ENCODE results near the gene USP32.
"Not testable (repeated sequence)": the region's sequence is repeated elsewhere in the genome, so short reads cannot be mapped to it uniquely, and the experiment has no call there.

Gene USP32

GRCh38 chr17:60194141-60194540, 197.8 kb downstream of the USP32 start:
- H3K4me1 Mint-ChIP-seq (ENCODE audit: low read depth in 2 of 2); H3K9me3 Mint-ChIP-seq; H3K4me3 Mint-ChIP-seq; ATAC-seq (replicated peaks); H3K27me3 Mint-ChIP-seq; DNase-seq: not testable (repeated sequence)
- Mint-ChIP-seq H3K36me3 (ENCODE audit: insufficient read depth) (peaks cover 53% of the 10 kb centered on the region), H3K27ac (peak overlapping the region in 1 of 2 donors; percentile 4)

DNA sequence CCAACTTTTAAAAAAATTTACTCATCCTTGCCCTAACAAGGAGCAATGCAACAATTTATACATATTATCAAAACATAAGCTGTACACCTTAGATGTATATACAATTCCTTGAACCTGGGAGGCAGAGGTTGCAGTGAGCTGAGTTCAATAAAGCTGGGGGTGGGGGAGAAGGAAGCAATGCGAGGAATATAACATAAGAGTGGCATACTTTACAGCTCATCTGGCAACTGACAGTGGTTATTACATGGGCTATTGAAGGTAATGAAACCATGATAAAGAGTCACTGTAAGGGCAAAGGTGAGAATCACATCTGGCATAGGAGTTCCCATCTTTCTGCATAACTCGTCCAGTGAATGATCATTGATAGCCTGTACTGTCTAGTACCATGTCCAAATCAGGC, 198.5 kb downstream of the USP32 start:
- H3K9me3 Mint-ChIP-seq: no peaks in the 10 kb centered on the region
- peaks cover 47% of the 10 kb centered on the region for H3K36me3 Mint-ChIP-seq (ENCODE audit: insufficient read depth)
- no peak overlapping the region for H3K4me3 Mint-ChIP-seq
- ATAC-seq (replicated peaks): no peak
- peak overlapping the region in 1 of 2 donors; percentile 64 for H3K27ac Mint-ChIP-seq
- DNase-seq: no peak
- no peaks in the 10 kb centered on the region for H3K27me3 Mint-ChIP-seq
- H3K4me1 Mint-ChIP-seq (ENCODE audit: low read depth in 2 of 2): no peaks in the 10 kb centered on the region

GRCh38 chr17:60193032-60193431, 198.9 kb downstream of the USP32 start:
- H3K4me1 Mint-ChIP-seq (ENCODE audit: low read depth in 2 of 2); DNase-seq; H3K9me3 Mint-ChIP-seq; H3K27me3 Mint-ChIP-seq; H3K4me3 Mint-ChIP-seq; ATAC-seq (replicated peaks): not testable (repeated sequence)
- H3K36me3 Mint-ChIP-seq (ENCODE audit: insufficient read depth): peaks cover 46% of the 10 kb centered on the region
- peak overlapping the region in 1 of 2 donors; percentile 64 for H3K27ac Mint-ChIP-seq

- not testable (repeated sequence) for H3K27ac Mint-ChIP-seq; H3K4me1 Mint-ChIP-seq (ENCODE audit: low read depth in 2 of 2); ATAC-seq (replicated peaks); H3K27me3 Mint-ChIP-seq; H3K9me3 Mint-ChIP-seq; H3K4me3 Mint-ChIP-seq; DNase-seq
- H3K36me3 Mint-ChIP-seq (ENCODE audit: insufficient read depth): peaks cover 41% of the 10 kb centered on the region
Measured at GRCh38 chr17:60190032-60190431, 201.9 kb downstream of the USP32 start.

- Mint-ChIP-seq H3K4me1 (ENCODE audit: low read depth in 2 of 2) (no peaks in the 10 kb centered on the region), H3K27ac (no peak overlapping the region), H3K4me3 (no peak overlapping the region), H3K36me3 (ENCODE audit: insufficient read depth) (peaks cover 46% of the 10 kb centered on the region), H3K9me3 (no peaks in the 10 kb centered on the region), H3K27me3 (no peaks in the 10 kb centered on the region)
- no peak for ATAC-seq (replicated peaks)
- no peak for DNase-seq
Measured at GRCh38 chr17:60188759-60189158, 203.2 kb downstream of the USP32 start.

- peaks cover 57% of the 10 kb centered on the region for H3K36me3 Mint-ChIP-seq (ENCODE audit: insufficient read depth)
- not testable (repeated sequence) for ATAC-seq (replicated peaks); H3K27ac Mint-ChIP-seq; H3K27me3 Mint-ChIP-seq; DNase-seq; H3K4me1 Mint-ChIP-seq (ENCODE audit: low read depth in 2 of 2); H3K4me3 Mint-ChIP-seq; H3K9me3 Mint-ChIP-seq
Measured at GRCh38 chr17:60186846-60187745, 204.8 kb downstream of the USP32 start.

DNA sequence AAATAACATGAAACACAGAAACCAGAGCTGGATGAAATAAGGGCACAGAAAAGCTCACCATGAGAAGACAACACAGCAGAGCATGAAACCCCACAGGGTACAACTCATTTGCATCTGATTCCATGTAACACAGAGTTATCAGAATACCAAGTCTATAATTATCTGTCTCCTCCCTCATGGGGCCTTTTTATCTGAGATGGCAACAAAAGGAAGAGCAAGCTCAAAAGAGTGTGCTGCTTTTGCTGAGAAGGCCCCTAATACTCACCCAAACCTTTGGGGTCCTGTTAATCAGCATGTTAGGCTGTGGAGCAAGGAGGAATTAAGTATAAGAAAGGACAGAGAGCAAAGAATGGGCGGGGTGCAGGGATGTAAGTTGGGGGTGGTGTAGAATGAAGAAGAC, 205.6 kb downstream of the USP32 start:
- not testable (repeated sequence) for ATAC-seq (replicated peaks); H3K9me3 Mint-ChIP-seq; H3K4me1 Mint-ChIP-seq (ENCODE audit: low read depth in 2 of 2); DNase-seq; H3K27ac Mint-ChIP-seq; H3K4me3 Mint-ChIP-seq; H3K27me3 Mint-ChIP-seq
- peaks cover 54% of the 10 kb centered on the region for H3K36me3 Mint-ChIP-seq (ENCODE audit: insufficient read depth)

- H3K4me3 Mint-ChIP-seq; DNase-seq; H3K27me3 Mint-ChIP-seq; H3K27ac Mint-ChIP-seq; ATAC-seq (replicated peaks); H3K4me1 Mint-ChIP-seq (ENCODE audit: low read depth in 2 of 2); H3K9me3 Mint-ChIP-seq: not testable (repeated sequence)
- peaks cover 41% of the 10 kb centered on the region for H3K36me3 Mint-ChIP-seq (ENCODE audit: insufficient read depth)
Measured at GRCh38 chr17:60180380-60180779, 211.6 kb downstream of the USP32 start.

DNA sequence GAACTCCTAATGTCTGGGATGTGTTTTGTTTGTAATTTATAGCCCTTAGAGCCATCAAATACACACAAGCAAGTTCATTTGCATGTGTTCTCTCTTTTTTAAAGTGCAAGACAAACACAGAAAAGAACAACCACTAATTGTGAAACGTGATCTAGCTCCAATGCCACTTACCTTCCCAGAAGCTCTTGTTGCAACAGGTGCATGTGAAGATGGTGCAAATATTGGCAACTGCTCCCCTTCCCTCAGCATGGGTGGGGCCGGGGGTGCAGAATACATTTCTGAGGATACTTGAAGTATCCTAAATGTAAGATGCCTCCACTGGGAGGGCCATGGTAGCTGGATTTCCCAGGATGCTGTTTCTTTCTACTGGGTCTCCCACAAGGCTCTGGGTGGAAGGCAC, 213.8 kb downstream of the USP32 start:
- DNase-seq; H3K4me3 Mint-ChIP-seq; ATAC-seq (replicated peaks); H3K27ac Mint-ChIP-seq; H3K9me3 Mint-ChIP-seq; H3K27me3 Mint-ChIP-seq; H3K4me1 Mint-ChIP-seq (ENCODE audit: low read depth in 2 of 2): not testable (repeated sequence)
- peaks cover 25% of the 10 kb centered on the region for H3K36me3 Mint-ChIP-seq (ENCODE audit: insufficient read depth)

DNA sequence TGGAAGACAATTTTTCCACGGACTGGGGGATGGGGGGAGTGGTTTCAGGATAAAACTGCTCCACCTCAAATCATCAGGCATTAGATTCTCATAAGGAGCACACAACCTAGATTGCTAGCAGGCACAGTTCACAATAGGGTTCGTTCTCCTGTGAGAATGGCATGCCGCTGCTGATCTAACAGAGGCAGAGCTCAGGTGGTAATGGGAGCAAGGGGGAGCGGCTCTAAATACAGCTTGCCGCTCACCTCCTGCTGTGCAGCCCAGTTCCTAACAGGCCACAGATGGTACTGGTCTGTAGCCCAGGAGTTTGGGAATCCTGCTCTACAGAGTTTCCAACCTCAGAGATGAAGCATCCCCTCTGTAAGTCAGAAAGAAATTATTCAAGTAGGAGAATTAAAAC, 215.2 kb downstream of the USP32 start:
- H3K36me3 Mint-ChIP-seq (ENCODE audit: insufficient read depth): peaks cover 19% of the 10 kb centered on the region
- not testable (repeated sequence) for ATAC-seq (replicated peaks); H3K4me3 Mint-ChIP-seq; H3K27me3 Mint-ChIP-seq; H3K9me3 Mint-ChIP-seq; H3K27ac Mint-ChIP-seq; H3K4me1 Mint-ChIP-seq (ENCODE audit: low read depth in 2 of 2); DNase-seq

GRCh38 chr17:60174767-60175166, 217.2 kb downstream of the USP32 start:
- H3K4me3 Mint-ChIP-seq; H3K9me3 Mint-ChIP-seq; H3K4me1 Mint-ChIP-seq (ENCODE audit: low read depth in 2 of 2); DNase-seq; H3K27me3 Mint-ChIP-seq; ATAC-seq (replicated peaks); H3K27ac Mint-ChIP-seq: not testable (repeated sequence)
- H3K36me3 Mint-ChIP-seq (ENCODE audit: insufficient read depth): peaks cover 12% of the 10 kb centered on the region

DNA sequence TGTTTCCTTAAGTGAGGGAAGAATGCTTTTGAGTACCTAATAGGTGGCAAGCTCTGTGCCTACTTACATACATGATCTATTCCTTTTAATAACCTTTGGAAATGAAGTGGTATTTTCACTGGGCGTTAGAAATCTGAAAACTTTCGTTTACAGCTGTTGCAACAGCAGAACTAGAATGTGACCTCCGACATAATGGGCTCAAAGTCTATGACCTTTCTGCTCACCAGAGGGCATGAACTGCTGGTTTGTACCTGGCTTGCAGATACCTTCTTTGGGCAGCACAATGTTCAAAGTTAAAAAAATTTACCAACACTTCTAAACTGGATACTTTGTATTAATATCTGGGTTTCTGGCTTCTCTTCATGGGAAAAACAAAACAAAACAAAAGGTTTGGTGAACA, 217.9 kb downstream of the USP32 start:
- peaks cover 4% of the 10 kb centered on the region for H3K36me3 Mint-ChIP-seq (ENCODE audit: insufficient read depth)

DNA sequence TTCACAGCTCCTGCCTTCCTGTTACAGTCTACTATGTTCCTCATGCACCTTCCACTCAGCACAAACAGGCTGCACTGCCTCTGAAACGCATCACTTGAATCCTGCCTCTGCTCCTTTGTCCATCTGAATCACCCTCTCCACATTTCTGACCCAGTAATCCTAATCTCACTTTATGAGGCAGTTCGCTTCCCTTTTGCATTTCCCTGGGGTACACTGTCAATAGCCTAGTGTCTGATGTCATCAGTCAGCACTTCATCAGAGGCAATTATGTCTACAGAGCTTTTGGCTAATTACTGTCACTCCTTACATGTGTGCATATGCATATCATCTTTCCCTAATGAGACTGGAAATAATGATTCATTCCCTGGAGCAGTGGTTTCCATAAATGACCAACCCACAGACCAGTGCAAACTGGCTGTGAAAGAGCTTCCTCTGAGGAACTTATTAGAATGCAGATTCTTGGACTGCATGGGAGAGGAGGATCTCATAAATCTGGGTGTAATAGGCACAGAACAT, 218.6 kb downstream of the USP32 start:
- H3K9me3 Mint-ChIP-seq: no peaks in the 10 kb centered on the region
- H3K36me3 Mint-ChIP-seq (ENCODE audit: insufficient read depth): peaks cover 4% of the 10 kb centered on the region
- H3K27ac Mint-ChIP-seq: no peak overlapping the region
- ATAC-seq (replicated peaks) (no peak), DNase-seq (no peak)
- no peak overlapping the region for H3K4me3 Mint-ChIP-seq
- peaks cover 4 to 5% of the 10 kb centered on the region in 2 donors for H3K4me1 Mint-ChIP-seq (ENCODE audit: low read depth in 2 of 2)
- no peaks in the 10 kb centered on the region for H3K27me3 Mint-ChIP-seq

More for the DNA sequence above, 217.9 kb downstream of the USP32 start:
- Mint-ChIP-seq H3K4me3 (no peak overlapping the region), H3K4me1 (ENCODE audit: low read depth in 2 of 2) (peaks cover 4 to 5% of the 10 kb centered on the region in 2 donors), H3K27ac (no peak overlapping the region), H3K9me3 (no peaks in the 10 kb centered on the region), H3K27me3 (no peaks in the 10 kb centered on the region)
- no peak for DNase-seq
- ATAC-seq (replicated peaks): no peak

GRCh38 chr17:60171753-60172079, 220.2 kb downstream of the USP32 start:
- peaks cover 0 to 8% of the 10 kb centered on the region in 2 donors for H3K27me3 Mint-ChIP-seq
- ATAC-seq (replicated peaks): no peak
- no peak overlapping the region for H3K4me3 Mint-ChIP-seq
- no peak overlapping the region for H3K27ac Mint-ChIP-seq
- H3K36me3 Mint-ChIP-seq (ENCODE audit: insufficient read depth): no peaks in the 10 kb centered on the region
- H3K4me1 Mint-ChIP-seq (ENCODE audit: low read depth in 2 of 2): peaks cover 4 to 5% of the 10 kb centered on the region in 2 donors
- H3K9me3 Mint-ChIP-seq: no peaks in the 10 kb centered on the region
- DNase-seq: no peak
